GM18867 (cell line): Measurements from ENCODE around the gene TMEM47.

Source experiments
- ATAC-seq: cut with Tn5 transposase; IDR thresholded peaks from one replicate; pipeline ENCODE4 v1.9.1; 2021; ENCODE audit warnings: mild to moderate bottlenecking, moderate library complexity; ENCODE audit not compliant: unreplicated experiment

The TMEM47 gene

GRCh38 chrX:34656842-34657725, at the start of gene TMEM47:
TSS of gene TMEM47 (minus strand) at chrX:34657285. CDS start at chrX:34657029, 256 bp downstream.
- no peak for ATAC-seq

DNA sequence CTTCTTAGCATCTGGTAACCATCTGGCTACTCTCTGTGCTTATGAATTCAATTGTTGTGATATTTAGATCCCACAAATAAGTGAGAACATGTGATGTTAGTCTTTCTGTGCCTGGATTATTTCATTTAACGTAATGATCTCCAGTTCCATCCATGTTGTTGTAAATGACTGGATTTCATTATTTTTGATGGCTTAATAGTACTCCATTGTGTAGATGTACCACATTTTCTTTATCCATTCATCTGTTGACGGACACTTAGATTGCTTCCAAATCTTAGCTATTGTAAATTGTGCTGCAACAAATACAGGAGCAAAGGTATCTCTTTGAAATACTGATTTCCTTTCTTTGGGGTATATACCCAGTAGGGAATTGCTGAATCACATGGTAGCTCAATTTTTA, 30.0 kb upstream of the TMEM47 start:
- ATAC-seq = no peak

GRCh38 chrX:34659575-34659974, 2.5 kb upstream of the TMEM47 start:
- ATAC-seq = no peak

- no peak for ATAC-seq
These were observed 1.2 kb upstream of the TMEM47 start for GRCh38 chrX:34658326-34658725.

- no peak for ATAC-seq
These were observed 613 bp upstream of the TMEM47 start for GRCh38 chrX:34657726-34658070.

DNA sequence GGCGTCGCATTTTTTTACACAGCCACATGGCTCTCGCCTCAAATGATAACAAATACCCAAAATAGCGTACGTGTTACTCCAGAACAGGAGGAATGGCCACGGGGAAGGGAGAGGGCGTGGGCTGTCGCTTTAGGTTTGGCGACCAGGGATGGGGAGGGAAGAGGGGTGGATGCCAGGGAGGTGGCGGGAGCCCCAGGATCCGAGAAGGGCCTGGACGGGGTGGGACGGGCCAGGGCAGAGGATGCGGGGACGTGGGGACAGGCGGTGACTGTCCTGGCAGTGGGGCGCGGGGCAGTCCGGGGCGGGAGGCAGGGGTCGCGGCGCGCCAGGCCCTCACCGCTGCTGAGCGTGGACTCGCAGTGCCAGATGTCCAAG, 631 bp downstream of the TMEM47 start:
- no peak for ATAC-seq

- ATAC-seq = no peak
These were observed 1.3 kb downstream of the TMEM47 start for GRCh38 chrX:34655501-34656455.

GRCh38 chrX:34654696-34655490, 2.2 kb downstream of the TMEM47 start:
- ATAC-seq = no peak

DNA sequence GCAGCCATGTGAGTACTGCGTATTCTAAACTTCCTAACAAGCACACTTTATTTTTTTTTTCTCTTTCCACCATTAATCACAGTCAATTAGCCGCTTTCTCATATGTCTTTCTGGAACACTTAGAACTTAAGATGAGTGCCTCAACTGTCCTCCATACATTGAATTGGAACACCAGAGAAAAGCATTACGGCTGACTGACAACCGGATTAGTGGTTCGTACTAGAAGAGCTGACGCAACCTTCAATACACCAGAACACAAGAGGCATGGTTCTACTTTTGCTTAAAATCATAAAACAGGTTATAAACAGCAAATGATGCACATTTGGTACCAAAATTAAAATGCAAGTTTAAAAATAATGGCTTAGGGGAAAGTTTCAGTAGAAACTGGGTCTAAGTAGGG, 3.3 kb downstream of the TMEM47 start:
- no peak for ATAC-seq

DNA sequence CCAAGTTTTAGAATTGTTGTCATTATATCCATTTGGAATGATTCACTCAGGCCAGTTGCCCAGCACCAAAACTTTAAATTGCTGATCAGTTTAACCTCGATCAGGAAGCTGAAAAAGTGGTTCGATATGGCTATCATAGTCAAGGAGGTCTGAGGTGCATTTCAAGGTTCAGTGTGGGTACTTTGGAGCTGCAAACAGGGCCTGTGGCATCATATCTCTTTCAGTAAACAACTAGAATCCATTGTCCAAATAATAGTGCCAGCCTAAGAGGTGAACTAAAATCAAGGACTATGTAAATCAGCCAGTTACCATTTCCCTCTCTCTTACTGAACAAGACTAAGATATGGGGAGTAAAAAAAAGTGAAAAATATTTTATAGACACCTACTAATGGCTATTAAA, 14.2 kb downstream of the TMEM47 start:
- no peak for ATAC-seq

- ATAC-seq = no peak
These were observed 19.0 kb downstream of the TMEM47 start for GRCh38 chrX:34638116-34638515.

- no peak for ATAC-seq
These were observed 22.7 kb downstream of the TMEM47 start for GRCh38 chrX:34634349-34634748.

DNA sequence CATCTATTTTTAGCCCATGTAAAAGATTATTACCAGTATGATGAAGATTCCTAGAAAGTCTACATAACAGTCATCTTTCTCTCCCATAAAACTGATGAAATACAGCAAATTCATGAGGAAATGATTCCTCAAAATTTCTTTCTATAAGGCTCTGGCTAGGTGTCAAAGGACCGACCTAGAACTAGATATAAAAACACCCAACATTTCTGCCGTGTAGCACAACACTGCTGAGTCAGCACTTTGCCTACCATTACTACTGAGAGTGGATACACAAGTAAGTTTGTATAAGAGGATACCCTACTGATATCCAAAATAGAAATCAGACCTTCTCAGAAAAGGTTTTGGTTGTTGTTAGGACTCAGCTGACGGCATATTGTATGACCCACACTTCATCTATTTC, 24.7 kb downstream of the TMEM47 start:
- no peak for ATAC-seq

GRCh38 chrX:34631479-34632220, 25.4 kb downstream of the TMEM47 start:
- ATAC-seq = no peak

DNA sequence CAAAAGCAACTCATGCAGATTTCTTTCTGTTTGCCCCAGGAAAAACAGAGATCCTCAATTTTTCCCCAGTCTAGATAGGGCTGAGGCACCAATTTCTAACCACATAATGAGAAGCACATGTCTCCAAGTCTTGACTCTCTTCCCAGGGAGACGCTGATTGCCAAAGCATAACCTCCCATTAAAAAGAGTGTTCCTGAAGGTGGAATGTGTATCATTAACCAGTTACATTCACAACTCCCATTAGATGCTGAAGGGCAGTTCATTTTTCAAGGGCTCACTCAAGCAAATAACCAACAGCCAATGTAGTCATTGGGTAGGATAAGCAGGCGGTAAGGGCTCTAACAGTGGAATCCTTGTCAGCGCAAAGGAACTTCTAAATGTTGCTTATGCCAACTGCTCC, 27.5 kb downstream of the TMEM47 start:
- no peak for ATAC-seq

DNA sequence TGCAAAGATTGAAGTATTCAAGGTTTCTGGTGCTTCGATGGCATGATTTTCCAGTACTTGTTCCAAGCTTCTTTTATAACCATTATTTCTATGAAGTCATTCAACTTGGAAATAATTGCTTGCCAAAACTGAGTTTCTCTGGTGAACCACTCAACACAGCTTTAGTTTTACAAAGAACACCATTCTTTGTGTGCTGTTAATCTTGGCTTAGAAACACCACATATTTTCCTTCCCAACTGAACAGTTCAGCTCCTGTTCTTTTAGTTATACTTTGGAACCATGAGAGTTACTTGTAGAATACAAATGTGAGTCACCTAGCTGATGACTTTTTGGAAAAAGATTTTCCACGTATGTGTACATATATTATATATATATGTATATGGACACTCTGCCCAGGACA, 32.7 kb downstream of the TMEM47 start:
- ATAC-seq = no peak

- no peak for ATAC-seq
These were observed 37.2 kb downstream of the TMEM47 start for GRCh38 chrX:34619920-34620319.

GRCh38 chrX:34612036-34612435, 45.0 kb downstream of the TMEM47 start:
- no peak for ATAC-seq

GRCh38 chrX:34598362-34598761, 58.7 kb downstream of the TMEM47 start:
- ATAC-seq = no peak

GRCh38 chrX:34586936-34587335, 70.1 kb downstream of the TMEM47 start:
- ATAC-seq = no peak
